Measurements from ENCODE around the gene RBM47.

DNA sequence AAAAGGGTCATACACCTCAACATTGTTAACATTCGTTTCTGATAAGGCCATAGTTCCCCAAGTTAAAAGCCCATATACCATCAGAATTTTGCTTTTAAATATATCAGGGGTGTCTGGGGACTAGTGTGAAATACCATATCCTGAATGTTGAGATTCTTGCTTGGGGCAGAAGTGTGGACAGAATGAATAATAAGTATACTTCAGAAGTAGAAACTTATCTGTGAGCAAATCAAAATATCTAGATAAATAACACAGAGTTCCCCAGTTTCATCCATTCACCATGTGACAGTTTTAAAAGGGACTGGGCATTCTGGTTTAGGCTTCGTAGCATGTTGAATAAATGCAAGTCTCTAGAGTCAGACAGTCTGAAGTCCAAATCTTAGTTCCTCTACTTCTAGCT, 184.0 kb downstream of the RBM47 start:
- no peak for TF ChIP-seq CTCF (IDR thresholded peaks at IDR 0.05 in 2 of 3, conservative IDR thresholded peaks at IDR 0.05 in 1 of 3; ENCODE audit: control insufficient read depth in 2 of 3, extremely low read depth in 1 of 3, insufficient read depth in 1 of 3, low read depth in 3 of 3, low read length in 3 of 3)
- TF ChIP-seq TBL1XR1 (IDR thresholded peaks at IDR 0.05; ENCODE audit: low read depth, low read length): no peak
- TF ChIP-seq STAT3 (IDR thresholded peaks at IDR 0.05; ENCODE audit: low read depth, low read length): no peak
- no peak for TF ChIP-seq POLR2AphosphoS5 (IDR thresholded peaks at IDR 0.05; ENCODE audit: low read length)
- no peak for TF ChIP-seq POLR2A (IDR thresholded peaks at IDR 0.05; ENCODE audit: low read depth, low read length)
- TF ChIP-seq, protein P1, sequence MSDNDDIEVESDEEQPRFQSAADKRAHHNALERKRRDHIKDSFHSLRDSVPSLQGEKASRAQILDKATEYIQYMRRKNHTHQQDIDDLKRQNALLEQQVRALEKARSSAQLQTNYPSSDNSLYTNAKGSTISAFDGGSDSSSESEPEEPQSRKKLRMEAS (IDR thresholded peaks at IDR 0.05; ENCODE audit: low read depth, low read length): no peak
- TF ChIP-seq NFYA (IDR thresholded peaks at IDR 0.05; ENCODE audit: borderline replicate concordance, low read depth, low read length): no peak
- no peak for TF ChIP-seq ZNF274 (IDR thresholded peaks at IDR 0.05; ENCODE audit: insufficient read depth, insufficient read length)
- TF ChIP-seq, protein P2, sequence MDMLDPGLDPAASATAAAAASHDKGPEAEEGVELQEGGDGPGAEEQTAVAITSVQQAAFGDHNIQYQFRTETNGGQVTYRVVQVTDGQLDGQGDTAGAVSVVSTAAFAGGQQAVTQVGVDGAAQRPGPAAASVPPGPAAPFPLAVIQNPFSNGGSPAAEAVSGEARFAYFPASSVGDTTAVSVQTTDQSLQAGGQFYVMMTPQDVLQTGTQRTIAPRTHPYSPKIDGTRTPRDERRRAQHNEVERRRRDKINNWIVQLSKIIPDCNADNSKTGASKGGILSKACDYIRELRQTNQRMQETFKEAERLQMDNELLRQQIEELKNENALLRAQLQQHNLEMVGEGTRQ (IDR thresholded peaks at IDR 0.05; ENCODE audit: borderline replicate concordance, low read depth, low read length): no peak
- no peak for TF ChIP-seq YY1 (IDR thresholded peaks at IDR 0.05; ENCODE audit: low read depth, low read length)
- no peak for TF ChIP-seq MEF2A (IDR thresholded peaks at IDR 0.05; ENCODE audit: insufficient read depth, low read depth, low read length)
- TF ChIP-seq GABPA (IDR thresholded peaks at IDR 0.05; ENCODE audit: low read depth): no peak
- TF ChIP-seq REST (IDR thresholded peaks at IDR 0.05; ENCODE audit: low read depth, low read length): no peak

Data from GM12878 (cell line).